NB4 (cell line): ENCODE measurements around the gene TFCP2L1.

Experiments
- POLR2A ChIP-seq: IDR thresholded peaks from 2 replicates; pipeline ENCODE4 v1.6.1; 2011; ENCODE audit warnings: mild to moderate bottlenecking; ENCODE audit not compliant: insufficient read length; ENCODE audit errors: extremely low read depth
- TF ChIP-seq, protein P1 (sequence below): IDR thresholded peaks from one replicate; pipeline ENCODE4 v1.5.1; 2012; ENCODE audit warnings: low read depth, low read length

DNA sequence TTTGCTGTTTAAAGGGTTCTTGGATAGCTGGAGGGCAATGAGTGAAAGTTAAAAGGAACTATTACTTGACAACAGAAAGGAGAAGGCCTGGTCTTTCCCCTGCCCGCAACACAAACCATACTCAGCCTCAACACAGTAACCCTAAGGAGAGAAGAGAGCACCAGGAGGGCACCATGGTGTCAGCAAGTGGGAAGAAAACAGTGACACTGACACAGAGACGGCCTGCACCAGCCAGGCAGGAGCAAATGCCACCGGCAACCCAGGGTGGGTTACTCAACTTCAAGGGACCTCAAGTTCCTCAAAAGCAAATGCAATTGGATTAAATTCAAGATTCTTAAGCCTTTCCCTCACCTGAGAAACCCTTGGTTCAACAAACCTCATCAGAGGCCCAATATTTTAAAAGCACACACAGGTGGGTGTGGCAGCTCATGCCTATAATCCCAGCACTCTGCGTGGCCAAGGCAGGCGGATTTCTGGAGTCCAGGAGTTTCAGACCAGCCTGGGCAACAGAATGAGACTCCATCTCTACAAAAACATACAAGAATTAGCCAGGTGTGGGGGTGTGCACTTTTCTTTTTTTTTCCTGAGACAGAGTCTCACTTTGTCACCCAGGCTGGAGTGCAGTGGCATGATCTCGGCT lies 52.3 kb downstream of the TFCP2L1 start:
- no peak for TF ChIP-seq POLR2A
- TF ChIP-seq, protein P1, sequence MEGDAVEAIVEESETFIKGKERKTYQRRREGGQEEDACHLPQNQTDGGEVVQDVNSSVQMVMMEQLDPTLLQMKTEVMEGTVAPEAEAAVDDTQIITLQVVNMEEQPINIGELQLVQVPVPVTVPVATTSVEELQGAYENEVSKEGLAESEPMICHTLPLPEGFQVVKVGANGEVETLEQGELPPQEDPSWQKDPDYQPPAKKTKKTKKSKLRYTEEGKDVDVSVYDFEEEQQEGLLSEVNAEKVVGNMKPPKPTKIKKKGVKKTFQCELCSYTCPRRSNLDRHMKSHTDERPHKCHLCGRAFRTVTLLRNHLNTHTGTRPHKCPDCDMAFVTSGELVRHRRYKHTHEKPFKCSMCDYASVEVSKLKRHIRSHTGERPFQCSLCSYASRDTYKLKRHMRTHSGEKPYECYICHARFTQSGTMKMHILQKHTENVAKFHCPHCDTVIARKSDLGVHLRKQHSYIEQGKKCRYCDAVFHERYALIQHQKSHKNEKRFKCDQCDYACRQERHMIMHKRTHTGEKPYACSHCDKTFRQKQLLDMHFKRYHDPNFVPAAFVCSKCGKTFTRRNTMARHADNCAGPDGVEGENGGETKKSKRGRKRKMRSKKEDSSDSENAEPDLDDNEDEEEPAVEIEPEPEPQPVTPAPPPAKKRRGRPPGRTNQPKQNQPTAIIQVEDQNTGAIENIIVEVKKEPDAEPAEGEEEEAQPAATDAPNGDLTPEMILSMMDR: no peak
